Liver (tissue), 9 donors: Measurements from ENCODE around the gene WWOX. TPM values are rescaled to one million over a fixed set of nuclear protein-coding genes. Genes with fewer than 3 reads are reported as not detected.

Experiments used
- DNase-seq: peaks from one replicate; pipeline ENCODE4 v3.0.0-alpha.2; 2017; ENCODE audit warnings: low spot score
- H3K27ac ChIP-seq, 2 donors: one replicate each; pipeline ENCODE4 v1.7.0; 2013; ENCODE audit warnings: inconsistent platforms in 2 of 2, low read length in 2 of 2, control low read depth in 1 of 2, low read depth in 1 of 2, mild to moderate bottlenecking in 1 of 2
- H3K27me3 ChIP-seq, 4 donors: one replicate each; pipeline versions ENCODE4 v1.6.1 to v1.7.0; 2013; ENCODE audit warnings: low read length in 3 of 4, inconsistent platforms in 1 of 4, mild to moderate bottlenecking in 1 of 4, moderate library complexity in 1 of 4; ENCODE audit not compliant: control insufficient read depth in 4 of 4, insufficient read depth in 4 of 4
- H3K36me3 ChIP-seq, 4 donors: one replicate each; pipeline versions ENCODE4 v1.6.1 to v1.7.0; 2013; ENCODE audit warnings: low read length in 3 of 4, mild to moderate bottlenecking in 3 of 4, low read depth in 1 of 4, moderate library complexity in 1 of 4; ENCODE audit not compliant: control insufficient read depth in 4 of 4, insufficient read depth in 3 of 4
- H3K4me1 ChIP-seq, 4 donors: one replicate each; pipeline versions ENCODE4 v1.6.1 to v1.7.0; 2013; ENCODE audit warnings: low read length in 3 of 4, mild to moderate bottlenecking in 3 of 4, moderate library complexity in 1 of 4; ENCODE audit not compliant: control insufficient read depth in 4 of 4, insufficient read depth in 4 of 4
- H3K4me3 ChIP-seq, 3 donors: one replicate each; pipeline versions ENCODE4 v1.6.1 to v1.7.0; 2013; ENCODE audit warnings: low read length in 3 of 3, control low read depth in 1 of 3, low read depth in 1 of 3, mild to moderate bottlenecking in 1 of 3
- H3K9ac ChIP-seq, 2 donors: one replicate each; pipeline ENCODE4 v1.7.0; 2013; ENCODE audit warnings: low read length in 2 of 2, mild to moderate bottlenecking in 2 of 2, moderate library complexity in 2 of 2, control low read depth in 1 of 2, low read depth in 1 of 2
- H3K9me3 ChIP-seq, 4 donors: one replicate each; pipeline versions ENCODE4 v1.6.1 to v1.7.0; 2013; ENCODE audit warnings: low read length in 3 of 4; ENCODE audit not compliant: control insufficient read depth in 4 of 4
- CTCF ChIP-seq: fragments of 150-350 bp; IDR thresholded peaks from 2 replicates; pipeline ENCODE4 v1.5.1; 2017; ENCODE audit warnings: improper control_type of control experiment, low read depth, low read length; ENCODE audit not compliant: missing input control
- EGR1 ChIP-seq, 2 donors: IDR thresholded peaks; 2 replicates each; pipeline ENCODE4 v1.6.1; 2016 to 2018; ENCODE audit warnings: antibody characterized with exemption in 2 of 2, low read depth in 2 of 2
- FOXA2 ChIP-seq: IDR thresholded peaks from 2 replicates; pipeline ENCODE4 v1.6.1; 2016; ENCODE audit warnings: antibody characterized with exemption
- GABPA ChIP-seq, 2 donors: IDR thresholded peaks in 1 of 2; conservative IDR thresholded peaks in 1 of 2; 2 replicates each; pipeline ENCODE4 v1.6.1; 2016; ENCODE audit warnings: antibody characterized with exemption in 2 of 2, mild to moderate bottlenecking in 1 of 2, moderate library complexity in 1 of 2
- HNF4A ChIP-seq, 2 donors: conservative IDR thresholded peaks; 2 replicates each; pipeline ENCODE4 v1.6.1; 2016; ENCODE audit warnings: antibody characterized with exemption in 2 of 2, mild to moderate bottlenecking in 2 of 2
- HNF4G ChIP-seq: IDR thresholded peaks from 2 replicates; pipeline ENCODE4 v1.6.1; 2016; ENCODE audit warnings: antibody characterized with exemption
- JUND ChIP-seq, 2 donors: IDR thresholded peaks; 2 replicates each; pipeline ENCODE4 v1.6.1; 2016; ENCODE audit warnings: antibody characterized with exemption in 2 of 2
- MAX ChIP-seq: IDR thresholded peaks from 2 replicates; pipeline ENCODE4 v1.6.1; 2016; ENCODE audit warnings: antibody characterized with exemption
- REST ChIP-seq: IDR thresholded peaks from 2 replicates; pipeline ENCODE4 v1.6.1; 2016; ENCODE audit warnings: antibody characterized with exemption, mild to moderate bottlenecking
- RXRA ChIP-seq, 2 donors: IDR thresholded peaks; 2 replicates each; pipeline ENCODE4 v1.6.1; 2017 to 2018; ENCODE audit warnings: antibody characterized with exemption in 2 of 2, mild to moderate bottlenecking in 1 of 2
- SP1 ChIP-seq: IDR thresholded peaks from 2 replicates; pipeline ENCODE4 v1.6.1; 2018; ENCODE audit warnings: antibody characterized with exemption, mild to moderate bottlenecking
- YY1 ChIP-seq: IDR thresholded peaks from 2 replicates; pipeline ENCODE4 v1.6.1; 2016; ENCODE audit warnings: antibody characterized with exemption, mild to moderate bottlenecking
- ZBTB33 ChIP-seq: IDR thresholded peaks from 2 replicates; pipeline ENCODE4 v1.6.1; 2016; ENCODE audit warnings: antibody characterized with exemption
- WGBS: extraction: QIAGEN DNeasy Blood & Tissue Kit; methylation state at CpG from one replicate; pipeline ENCODE4 v1.1.7; 2013; 5-methylcytosine and 5-hydroxymethylcytosine counted together
- polyA plus RNA-seq, 2 donors: library from polyadenylated mRNA; stranded (reverse) in 1 of 2; unstranded in 1 of 2; fragments of 200-250 nt in 1 of 2; fragments of >200 nt in 1 of 2; fragmentation: Nextera tagmentation in 1 of 2; extraction: Ambion mirVana in 1 of 2; gene quantifications; one replicate each; pipeline versions ENCODE4 v1.2.1 to v1.2.3, GENCODE V29; 2013 to 2015
- total RNA-seq, 2 donors: library from RNA; depleted of rRNA; stranded (reverse); fragments of >200 nt; gene quantifications; one replicate each; pipeline ENCODE4 v1.2.3, GENCODE V29; 2014
- donor health status: healthy.
- donor health status: healthy.
- donor health status: healthy.
- donor health status: healthy.
- donor health status: healthy.

WWOX gene
- total and polyA plus RNA-seq, 4 donors = 9.8 to 46.0 (median 15.3) TPM

GRCh38 chr16:79099716-79100115, 1000.3 kb downstream of the WWOX start (continued):
- no peak for TF ChIP-seq REST

GRCh38 chr16:79100447-79100846, 1001.0 kb downstream of the WWOX start:
- H3K36me3 ChIP-seq = no peaks in the 10 kb centered on the region
- no peak overlapping the region for H3K27ac ChIP-seq
- H3K9ac ChIP-seq = no peak overlapping the region
- H3K4me3 ChIP-seq = no peak overlapping the region
- TF ChIP-seq JUND (IDR thresholded peaks at IDR 0.05) (no peak), MAX (no peak), SP1 (no peak), FOXA2 (no peak)
- H3K4me1 ChIP-seq = no peaks in the 10 kb centered on the region
- no peaks in the 10 kb centered on the region for H3K27me3 ChIP-seq
- no peaks in the 10 kb centered on the region for H3K9me3 ChIP-seq
- DNase-seq = no peak
- 96% methylated on average over 8 of the region's 8 CpGs for WGBS

- no peaks in the 10 kb centered on the region for H3K9me3 ChIP-seq
- no peak for TF ChIP-seq CTCF
- no peak for TF ChIP-seq ZBTB33
- no peak for TF ChIP-seq RXRA (IDR thresholded peaks at IDR 0.05)
- TF ChIP-seq GABPA (IDR thresholded peaks at IDR 0.05 in 1 of 2, conservative IDR thresholded peaks at IDR 0.05 in 1 of 2) = no peak
- no peak for TF ChIP-seq JUND (IDR thresholded peaks at IDR 0.05)
- no peak for TF ChIP-seq HNF4A (conservative IDR thresholded peaks at IDR 0.05)
- TF ChIP-seq REST = no peak
- TF ChIP-seq EGR1 (IDR thresholded peaks at IDR 0.05; ENCODE audit: low read depth in 2 of 2) = no peak
- TF ChIP-seq HNF4G = no peak
- no peak for TF ChIP-seq YY1
- no peak overlapping the region for H3K9ac ChIP-seq
- H3K27me3 ChIP-seq = no peaks in the 10 kb centered on the region
- no peaks in the 10 kb centered on the region for H3K36me3 ChIP-seq
- DNase-seq = no peak
- 88% methylated on average over 5 of the region's 5 CpGs for WGBS
- H3K4me1 ChIP-seq = no peaks in the 10 kb centered on the region
- no peak overlapping the region for H3K4me3 ChIP-seq
- H3K27ac ChIP-seq = no peak overlapping the region
These were observed 1002.0 kb downstream of the WWOX start for GRCh38 chr16:79101491-79101890.
